Activated T-cell treated with anti-CD3 and anti-CD28 coated beads, Interleukin-2, amount 50 U/mL, for 72 hours (primary cell): ENCODE results near the gene COQ7. TPM values are rescaled to one million over a fixed set of nuclear protein-coding genes. Genes with fewer than 3 reads are reported as not detected.

Experiments used
- ATAC-seq, 2 donors: fragments of 150-1000 bp; cut with Tn5 transposase; replicated peaks in 1 of 2; 2 replicates each; pipeline ENCODE4 v1.10.0; 2021; ENCODE audit warnings: moderate library complexity in 2 of 2, mild to moderate bottlenecking in 1 of 2
- DNase-seq, 2 donors: peaks; one replicate each; pipeline ENCODE4 v3.0.0; 2021 to 2022; ENCODE audit warnings: mixed read lengths in 1 of 2
- H3K27ac Mint-ChIP-seq: one replicate; pipeline ENCODE4 v1.8.0; 2022; ENCODE audit warnings: mild to moderate bottlenecking, moderate library complexity, mixed read lengths
- H3K27me3 Mint-ChIP-seq: one replicate; pipeline ENCODE4 v1.8.0; 2022; ENCODE audit warnings: low read depth, mixed read lengths
- H3K36me3 Mint-ChIP-seq, 2 donors: one replicate each; pipeline ENCODE4 v1.8.0; 2022; ENCODE audit warnings: mixed read lengths in 2 of 2, mild to moderate bottlenecking in 1 of 2; ENCODE audit not compliant: insufficient read depth in 2 of 2
- H3K4me1 Mint-ChIP-seq: one replicate; pipeline ENCODE4 v1.8.0; 2022; ENCODE audit warnings: low read depth, mixed read lengths
- H3K4me3 Mint-ChIP-seq, 2 donors: one replicate each; pipeline ENCODE4 v1.8.0; 2022; ENCODE audit warnings: mild to moderate bottlenecking in 2 of 2, mixed read lengths in 2 of 2, moderate library complexity in 2 of 2
- H3K9me3 Mint-ChIP-seq, 2 donors: one replicate each; pipeline ENCODE4 v1.8.0; 2022; ENCODE audit warnings: mixed read lengths in 2 of 2
- total RNA-seq, 2 donors: library from RNA; stranded (reverse); gene quantifications; one replicate each; pipeline ENCODE4 v1.2.3, GENCODE V29; 2022

COQ7 gene
- total RNA-seq, 2 donors from 2014 or later = 16.5 to 16.6 TPM

- H3K27ac Mint-ChIP-seq = no peak overlapping the region
- no peak for DNase-seq
- no peaks in the 10 kb centered on the region for H3K9me3 Mint-ChIP-seq
Observed at GRCh38 chr16:19108409-19109287, 41.2 kb downstream of the COQ7 start.

GRCh38 chr16:19109288-19109664, 41.9 kb downstream of the COQ7 start:
- H3K27me3 Mint-ChIP-seq = peaks cover 35% of the 10 kb centered on the region

More at GRCh38 chr16:19108409-19109287, 41.2 kb downstream of the COQ7 start:
- ATAC-seq = no peak
- Mint-ChIP-seq H3K36me3 (no peaks in the 10 kb centered on the region), H3K4me3 (no peak overlapping the region), H3K27me3 (peaks cover 35% of the 10 kb centered on the region), H3K4me1 (peaks cover 24% of the 10 kb centered on the region)

GRCh38 chr16:19110537-19111360, 43.3 kb downstream of the COQ7 start:
- Mint-ChIP-seq H3K36me3 (no peaks in the 10 kb centered on the region), H3K27ac (no peak overlapping the region), H3K27me3 (peaks cover 29% of the 10 kb centered on the region), H3K4me1 (peaks cover 24% of the 10 kb centered on the region), H3K4me3 (no peak overlapping the region), H3K9me3 (no peaks in the 10 kb centered on the region)
- no peak for ATAC-seq
- no peak for DNase-seq

More at GRCh38 chr16:19109288-19109664, 41.9 kb downstream of the COQ7 start:
- Mint-ChIP-seq H3K4me3 (no peak overlapping the region), H3K4me1 (peaks cover 24% of the 10 kb centered on the region), H3K27ac (no peak overlapping the region), H3K36me3 (no peaks in the 10 kb centered on the region), H3K9me3 (no peaks in the 10 kb centered on the region)
- DNase-seq (no peak), ATAC-seq (no peak)

- ATAC-seq (no peak), DNase-seq (no peak)
- H3K36me3 Mint-ChIP-seq = no peaks in the 10 kb centered on the region
- peaks cover 29% of the 10 kb centered on the region for H3K27me3 Mint-ChIP-seq
- H3K27ac Mint-ChIP-seq = no peak overlapping the region
- H3K4me3 Mint-ChIP-seq = peak overlapping the region; percentile 33 to 41
- H3K9me3 Mint-ChIP-seq = no peaks in the 10 kb centered on the region
- H3K4me1 Mint-ChIP-seq = peaks cover 26% of the 10 kb centered on the region
Observed at GRCh38 chr16:19112099-19112407, 44.6 kb downstream of the COQ7 start.

GRCh38 chr16:19113577-19114358, 46.4 kb downstream of the COQ7 start, which contains the start of gene ITPRIPL2:
Gene ITPRIPL2 (plus strand): TSS chr16:19113964. CDS start chr16:19114462, 498 bp downstream.
- H3K36me3 Mint-ChIP-seq = no peaks in the 10 kb centered on the region
- no peak within 1 kb of the TSS for H3K27ac Mint-ChIP-seq
- peaks cover 23% of the 10 kb centered on the region for H3K4me1 Mint-ChIP-seq
- ATAC-seq (peak; percentile 45 to 61), DNase-seq (peak; percentile 20 to 47)
- peaks cover 25% of the 10 kb centered on the region for H3K27me3 Mint-ChIP-seq
- H3K4me3 Mint-ChIP-seq = peak within 1 kb of the TSS; percentile 77 to 82
- no peaks in the 10 kb centered on the region for H3K9me3 Mint-ChIP-seq

- Mint-ChIP-seq H3K27me3 (peaks cover 20% of the 10 kb centered on the region), H3K4me1 (peaks cover 29% of the 10 kb centered on the region), H3K27ac (no peak overlapping the region), H3K4me3 (peak overlapping the region; percentile 75 to 82), H3K9me3 (no peaks in the 10 kb centered on the region), H3K36me3 (no peaks in the 10 kb centered on the region)
- ATAC-seq = peak; percentile 28 to 41
- peak; percentile 5 to 25 for DNase-seq
Observed at GRCh38 chr16:19114359-19115147, 47.1 kb downstream of the COQ7 start.

- peak overlapping the region; percentile 63 to 82 for H3K4me3 Mint-ChIP-seq
- peaks cover 20% of the 10 kb centered on the region for H3K27me3 Mint-ChIP-seq
- DNase-seq (no peak), ATAC-seq (no peak)
- H3K27ac Mint-ChIP-seq = no peak overlapping the region
- H3K36me3 Mint-ChIP-seq = no peaks in the 10 kb centered on the region
- H3K4me1 Mint-ChIP-seq = peaks cover 35% of the 10 kb centered on the region
- no peaks in the 10 kb centered on the region for H3K9me3 Mint-ChIP-seq
Observed at GRCh38 chr16:19115148-19116021, 48.0 kb downstream of the COQ7 start.

GRCh38 chr16:19116711-19117449, 49.5 kb downstream of the COQ7 start:
- no peaks in the 10 kb centered on the region for H3K36me3 Mint-ChIP-seq
- peaks cover 18% of the 10 kb centered on the region for H3K27me3 Mint-ChIP-seq
- peaks cover 40% of the 10 kb centered on the region for H3K4me1 Mint-ChIP-seq
- H3K4me3 Mint-ChIP-seq = peak overlapping the region in 1 of 2 donors; percentile 82
- peak overlapping the region; percentile 91 for H3K27ac Mint-ChIP-seq
- H3K9me3 Mint-ChIP-seq = no peaks in the 10 kb centered on the region
- DNase-seq (no peak), ATAC-seq (no peak)

- H3K4me3 Mint-ChIP-seq = peak overlapping the region; percentile 80 to 85
- ATAC-seq (peak; percentile 52 to 57), DNase-seq (peak; percentile 40 to 46)
- H3K36me3 Mint-ChIP-seq = no peaks in the 10 kb centered on the region
- H3K9me3 Mint-ChIP-seq = no peaks in the 10 kb centered on the region
- H3K27ac Mint-ChIP-seq = peak overlapping the region; percentile 81
- peaks cover 31% of the 10 kb centered on the region for H3K4me1 Mint-ChIP-seq
- no peaks in the 10 kb centered on the region for H3K27me3 Mint-ChIP-seq
Observed at GRCh38 chr16:19118938-19119431, 51.6 kb downstream of the COQ7 start.

GRCh38 chr16:19119564-19119963, 52.1 kb downstream of the COQ7 start:
- Mint-ChIP-seq H3K27ac (peak overlapping the region; percentile 81), H3K4me1 (peaks cover 31% of the 10 kb centered on the region), H3K9me3 (no peaks in the 10 kb centered on the region), H3K36me3 (no peaks in the 10 kb centered on the region), H3K27me3 (no peaks in the 10 kb centered on the region), H3K4me3 (peak overlapping the region; percentile 29 to 85)
- DNase-seq (peak in 1 of 2 donors; percentile 28), ATAC-seq (peak; percentile 62 to 75)
